Measurements from ENCODE around the gene FOXJ3.

- TF ChIP-seq CTCF (IDR thresholded peaks at IDR 0.05): no peak
- no peak for TF ChIP-seq EZH2 (IDR thresholded peaks at IDR 0.05; ENCODE audit: borderline replicate concordance, insufficient read depth, low read depth, low read length, poor library complexity, severe bottlenecking)
Observed at GRCh38 chr1:42143896-42144710, 190.9 kb downstream of the FOXJ3 start.
